ENCODE data around the gene PTGER4.
A peak's percentile ranks its signal among the peaks of the same experiment; 100 is the strongest.

GRCh38 chr5:40679148-40679912 is 385 bp upstream of the PTGER4 start:
- no peak for TF ChIP-seq RXRA (IDR thresholded peaks at IDR 0.05)
- TF ChIP-seq JUND (IDR thresholded peaks at IDR 0.05), result no peak
- peak; percentile 16 for TF ChIP-seq SP1 (IDR thresholded peaks at IDR 0.05)
- TF ChIP-seq GABPA (IDR thresholded peaks at IDR 0.05 in 1 of 2, conservative IDR thresholded peaks at IDR 0.05 in 1 of 2), result no peak
